ENCODE results near the gene PLEKHJ1. TPM values are rescaled to one million over a fixed set of nuclear protein-coding genes. Genes with fewer than 3 reads are reported as not detected.

Gene PLEKHJ1
- total and polyA plus RNA-seq, 9 of the 15 experiments (the other 6 are each of a cell fraction or from before 2014, with no cell fraction given), result 1.5 to 188 (median 63.9) TPM

GRCh38 chr19:2237051-2237868 is 1.1 kb upstream of the PLEKHJ1 start (continued):
- TF ChIP-seq IRF1 (CRISPR knock-in tag; IDR thresholded peaks at IDR 0.05; ENCODE audit: borderline replicate concordance) (no peak; the same call in 1 of the 2 replicates), KLF10 (CRISPR knock-in tag; IDR thresholded peaks at IDR 0.05) (no peak), ZNF695 (CRISPR knock-in tag; IDR thresholded peaks at IDR 0.05) (no peak), ZNF121 (CRISPR knock-in tag; conservative IDR thresholded peaks at IDR 0.05) (peak; percentile 100), ETS1 (conservative IDR thresholded peaks at IDR 0.05; ENCODE audit: control insufficient read depth, low read depth, low read length) (no peak), BCOR (IDR thresholded peaks at IDR 0.05) (peak; percentile 93), SMAD3 (CRISPR knock-in tag; conservative IDR thresholded peaks at IDR 0.05) (no peak), U2AF2 (optimal IDR thresholded peaks at IDR 0.05; ENCODE audit: low read depth, low read length) (no peak), KHSRP (IDR thresholded peaks at IDR 0.05) (no peak), FOXA3 (CRISPR knock-in tag; conservative IDR thresholded peaks at IDR 0.05 in 1 of 2, IDR thresholded peaks at IDR 0.05 in 1 of 2) (no peak), PHF8 (IDR thresholded peaks at IDR 0.05; ENCODE audit: borderline replicate concordance, low read length) (no peak), STAT5A (IDR thresholded peaks at IDR 0.05; ENCODE audit: borderline replicate concordance, low read length) (no peak), E2F1 (CRISPR knock-in tag; IDR thresholded peaks at IDR 0.05) (no peak), NFE2 (IDR thresholded peaks at IDR 0.05; ENCODE audit: low read depth) (no peak), ZNF584 (CRISPR knock-in tag; IDR thresholded peaks at IDR 0.05; ENCODE audit: low read depth) (no peak), CREB1 (IDR thresholded peaks at IDR 0.05) (no peak), CREB1 (CRISPR knock-in tag; IDR thresholded peaks at IDR 0.05) (no peak)
- TF ChIP-seq, protein P1, sequence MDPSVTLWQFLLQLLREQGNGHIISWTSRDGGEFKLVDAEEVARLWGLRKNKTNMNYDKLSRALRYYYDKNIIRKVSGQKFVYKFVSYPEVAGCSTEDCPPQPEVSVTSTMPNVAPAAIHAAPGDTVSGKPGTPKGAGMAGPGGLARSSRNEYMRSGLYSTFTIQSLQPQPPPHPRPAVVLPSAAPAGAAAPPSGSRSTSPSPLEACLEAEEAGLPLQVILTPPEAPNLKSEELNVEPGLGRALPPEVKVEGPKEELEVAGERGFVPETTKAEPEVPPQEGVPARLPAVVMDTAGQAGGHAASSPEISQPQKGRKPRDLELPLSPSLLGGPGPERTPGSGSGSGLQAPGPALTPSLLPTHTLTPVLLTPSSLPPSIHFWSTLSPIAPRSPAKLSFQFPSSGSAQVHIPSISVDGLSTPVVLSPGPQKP (CRISPR knock-in tag; IDR thresholded peaks at IDR 0.05), result no peak
- TF ChIP-seq, protein P2, sequence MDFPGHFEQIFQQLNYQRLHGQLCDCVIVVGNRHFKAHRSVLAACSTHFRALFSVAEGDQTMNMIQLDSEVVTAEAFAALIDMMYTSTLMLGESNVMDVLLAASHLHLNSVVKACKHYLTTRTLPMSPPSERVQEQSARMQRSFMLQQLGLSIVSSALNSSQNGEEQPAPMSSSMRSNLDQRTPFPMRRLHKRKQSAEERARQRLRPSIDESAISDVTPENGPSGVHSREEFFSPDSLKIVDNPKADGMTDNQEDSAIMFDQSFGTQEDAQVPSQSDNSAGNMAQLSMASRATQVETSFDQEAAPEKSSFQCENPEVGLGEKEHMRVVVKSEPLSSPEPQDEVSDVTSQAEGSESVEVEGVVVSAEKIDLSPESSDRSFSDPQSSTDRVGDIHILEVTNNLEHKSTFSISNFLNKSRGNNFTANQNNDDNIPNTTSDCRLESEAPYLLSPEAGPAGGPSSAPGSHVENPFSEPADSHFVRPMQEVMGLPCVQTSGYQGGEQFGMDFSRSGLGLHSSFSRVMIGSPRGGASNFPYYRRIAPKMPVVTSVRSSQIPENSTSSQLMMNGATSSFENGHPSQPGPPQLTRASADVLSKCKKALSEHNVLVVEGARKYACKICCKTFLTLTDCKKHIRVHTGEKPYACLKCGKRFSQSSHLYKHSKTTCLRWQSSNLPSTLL (IDR thresholded peaks at IDR 0.05), result no peak
- TF ChIP-seq, protein P3, sequence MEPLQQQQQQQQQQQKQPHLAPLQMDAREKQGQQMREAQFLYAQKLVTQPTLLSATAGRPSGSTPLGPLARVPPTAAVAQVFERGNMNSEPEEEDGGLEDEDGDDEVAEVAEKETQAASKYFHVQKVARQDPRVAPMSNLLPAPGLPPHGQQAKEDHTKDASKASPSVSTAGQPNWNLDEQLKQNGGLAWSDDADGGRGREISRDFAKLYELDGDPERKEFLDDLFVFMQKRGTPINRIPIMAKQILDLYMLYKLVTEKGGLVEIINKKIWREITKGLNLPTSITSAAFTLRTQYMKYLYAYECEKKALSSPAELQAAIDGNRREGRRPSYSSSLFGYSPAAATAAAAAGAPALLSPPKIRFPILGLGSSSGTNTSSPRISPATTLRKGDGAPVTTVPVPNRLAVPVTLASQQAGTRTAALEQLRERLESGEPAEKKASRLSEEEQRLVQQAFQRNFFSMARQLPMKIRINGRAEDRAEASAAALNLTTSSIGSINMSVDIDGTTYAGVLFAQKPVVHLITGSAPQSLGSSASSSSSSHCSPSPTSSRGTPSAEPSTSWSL (CRISPR knock-in tag; IDR thresholded peaks at IDR 0.05; ENCODE audit: borderline replicate concordance), result no peak

All from K562 (cell line).